K562 (cell line): ENCODE data around the gene USP1. TPM values are rescaled to one million over a fixed set of nuclear protein-coding genes. Genes with fewer than 3 reads are reported as not detected.

Experiments
- ATAC-seq: fragments of 200-7000 bp; cut with Tn5 transposase; 3 replicates; pipeline ENCODE4 v1.9.1; 2020; ENCODE audit warnings: moderate library complexity
- BruUV-seq: library from RNA; stranded (reverse); fragments of 400-500 nt; replicated peaks from 2 replicates; lab custom pipeline; 2021; lab: Mats Ljungman, UMichigan
- CTCF ChIA-PET: fragments of 300-600 bp; formaldehyde crosslinking; extraction: SDS; loops from one replicate; lab custom pipeline; 2021; ENCODE audit warnings: low intra/inter-chr PET ratio; lab: Yijun Ruan, JAX
- POLR2A ChIA-PET: fragments of 300-600, 350-650 bp; sonication (Branson Sonifier 250); formaldehyde crosslinking; extraction: SDS; loops from one replicate; lab custom pipeline; 2021; ENCODE audit warnings: antibody characterized with exemption, inconsistent platforms; lab: Yijun Ruan, JAX
- DNase-seq, 4 experiments: peaks; one replicate each; pipeline versions ENCODE4 v3.0.0 to v3.0.0-alpha.2; 2011 to 2018; ENCODE audit warnings: low spot score in 3 of 4, mixed read lengths in 3 of 4; ENCODE audit errors: extremely low read depth in 1 of 4
- FAIRE-seq: peaks from 2 replicates; lab custom pipeline; 2011; peaks lifted over from hg19 to GRCh38; lab: Jason Lieb, UNC
- H2AFZ ChIP-seq: 2 replicates; pipeline ENCODE4 v1.6.0; 2011; ENCODE audit warnings: low read depth, low read length, control low read depth, inconsistent platforms
- H3K27ac ChIP-seq: fragments of 200-600 bp; 3 replicates; pipeline ENCODE4 v1.8.0; 2011; ENCODE audit warnings: low read depth, mild to moderate bottlenecking, control low read depth, inconsistent platforms, low read length, moderate library complexity, mixed read lengths; ENCODE audit errors: extremely low read depth
- H3K27me3 ChIP-seq, 2 experiments: fragments of 300-600 bp in 1 of 2; 2 replicates in 1 of 2; 3 replicates in 1 of 2; pipeline versions ENCODE4 v1.6.0 to v1.8.0; 2011; ENCODE audit warnings: inconsistent platforms in 2 of 2, low read length in 2 of 2, mild to moderate bottlenecking in 1 of 2, mixed read lengths in 1 of 2, moderate library complexity in 1 of 2; ENCODE audit not compliant: control insufficient read depth in 2 of 2, insufficient read depth in 2 of 2
- H3K36me3 ChIP-seq: fragments of 300-600 bp; 3 replicates; pipeline ENCODE4 v1.8.0; 2011; ENCODE audit warnings: mild to moderate bottlenecking, low read length, inconsistent platforms; ENCODE audit not compliant: control insufficient read depth, insufficient read depth
- H3K4me1 ChIP-seq, 2 experiments: fragments of 200-600 bp in 1 of 2; replicated peaks in 1 of 2; 2 replicates in 1 of 2; 3 replicates in 1 of 2; pipeline versions ENCODE4 v1.5.1 to v1.8.0; 2011; ENCODE audit warnings: inconsistent platforms in 2 of 2, low read length in 2 of 2, mild to moderate bottlenecking in 1 of 2, mixed read lengths in 1 of 2, moderate library complexity in 1 of 2; ENCODE audit not compliant: control insufficient read depth in 2 of 2, insufficient read depth in 2 of 2
- H3K4me2 ChIP-seq: 2 replicates; pipeline ENCODE4 v1.6.1; 2011; ENCODE audit warnings: low read length, control low read depth, inconsistent platforms, mixed read lengths; ENCODE audit not compliant: insufficient read depth
- H3K4me3 ChIP-seq: fragments of 200-600 bp; sonication (generic), shearing (Covaris generic); 2 replicates; pipeline ENCODE4 v1.5.1; 2016; ENCODE audit warnings: control low read depth, inconsistent platforms
- H3K79me2 ChIP-seq: fragments of 200-600 bp; 3 replicates; pipeline ENCODE4 v1.8.0; 2011; ENCODE audit warnings: low read length, inconsistent platforms; ENCODE audit not compliant: control insufficient read depth, insufficient read depth
- H3K9ac ChIP-seq, 2 experiments: 2 replicates each; pipeline versions ENCODE4 v1.6.0 to v1.6.1; 2011; ENCODE audit warnings: low read depth in 2 of 2, low read length in 2 of 2, control low read depth in 1 of 2, inconsistent platforms in 1 of 2, mild to moderate bottlenecking in 1 of 2, mixed read lengths in 1 of 2; ENCODE audit not compliant: insufficient read depth in 1 of 2
- H3K9me1 ChIP-seq: one replicate; pipeline ENCODE4 v1.6.0; 2011; ENCODE audit warnings: inconsistent platforms, mild to moderate bottlenecking, low read length, moderate library complexity; ENCODE audit not compliant: control insufficient read depth, insufficient read depth
- H3K9me3 ChIP-seq: replicated peaks from 2 replicates; pipeline ENCODE4 v1.5.1; 2011; ENCODE audit warnings: low read depth, low read length, inconsistent platforms; ENCODE audit not compliant: control insufficient read depth, insufficient read depth
- H4K20me1 ChIP-seq: replicated peaks from 2 replicates; pipeline ENCODE4 v1.6.1; 2011; ENCODE audit warnings: low read length, inconsistent platforms, mixed read lengths; ENCODE audit not compliant: control insufficient read depth, insufficient read depth
- BRF1 ChIP-seq: IDR thresholded peaks from 3 replicates; pipeline ENCODE4 v1.6.1; 2011; ENCODE audit warnings: borderline replicate concordance, mild to moderate bottlenecking; ENCODE audit not compliant: insufficient read length; ENCODE audit errors: extremely low read depth
- CCAR2 ChIP-seq: fragments of 200-400 bp; formaldehyde crosslinking; IDR thresholded peaks from 2 replicates; pipeline ENCODE4 v1.6.1; 2017; ENCODE audit warnings: mild to moderate bottlenecking, low read depth, low read length
- HDAC8 ChIP-seq: fragments of 450-650 bp; IDR thresholded peaks from 2 replicates; pipeline ENCODE4 v1.6.1; 2016; ENCODE audit warnings: mild to moderate bottlenecking, missing genetic modification characterization, moderate library complexity, missing compliant biosample characterization
- NR4A1 ChIP-seq, 2 experiments: fragments of 250-450 bp in 1 of 2; fragments of 450-650 bp in 1 of 2; sonication (Bioruptor Pico) in 1 of 2; IDR thresholded peaks; 2 replicates each; pipeline versions ENCODE4 v1.4.0 to v1.6.1; 2016 to 2020; ENCODE audit warnings: mild to moderate bottlenecking in 2 of 2, missing compliant biosample characterization in 1 of 2, missing genetic modification characterization in 1 of 2, moderate library complexity in 1 of 2
- TAF1 ChIP-seq: IDR thresholded peaks from 2 replicates; pipeline ENCODE4 v1.6.1; 2011; ENCODE audit warnings: mild to moderate bottlenecking, low read length, moderate library complexity; ENCODE audit not compliant: insufficient read depth, control insufficient read depth, severe bottlenecking; ENCODE audit errors: extremely low read depth
- TAF7 ChIP-seq: fragments of 450-650 bp; IDR thresholded peaks from 2 replicates; pipeline ENCODE4 v1.6.1; 2016; ENCODE audit warnings: missing genetic modification characterization, missing compliant biosample characterization
- ZBTB1 ChIP-seq: sonication (generic); formaldehyde crosslinking; IDR thresholded peaks from 2 replicates; pipeline ENCODE4 v1.8.1; 2023; ENCODE audit warnings: missing genetic modification reagents, low read depth, mild to moderate bottlenecking, borderline replicate concordance
- ZNF174 ChIP-seq: fragments of 250-450 bp; sonication (Bioruptor Pico); IDR thresholded peaks from 2 replicates; pipeline ENCODE4 v1.4.0; 2020; ENCODE audit warnings: mild to moderate bottlenecking
- WGBS: fragments of 100-300 bp; shearing (Covaris generic); methylation state at CpG from one replicate; pipeline ENCODE4 v1.1.6; 2016; ENCODE audit warnings: low coverage, mixed read lengths; ENCODE audit not compliant: insufficient coverage; ENCODE audit errors: missing lambda C conversion rate; 5-methylcytosine and 5-hydroxymethylcytosine counted together
- in situ Hi-C: fragments of 300-500 bp; cut with MboI; formaldehyde crosslinking; loops from 4 replicates; pipeline ENCODE4 v1.15.0; 2018; ENCODE audit warnings: inconsistent platforms, mixed read lengths
- intact Hi-C: fragments of 100-400 bp; cut with micrococcal nuclease; formaldehyde crosslinking; loops from 2 replicates; pipeline ENCODE4 v1.14.2; 2022
- polyA plus RNA-seq, 8 experiments: library from polyadenylated mRNA; depleted of rRNA in 4 of 8; stranded (reverse) in 5 of 8; unstranded in 3 of 8; fragments of >200 nt; fragmentation: Nextera tagmentation in 2 of 8; fragmentation: Illumina TruSeq in 1 of 8; extraction: Ambion mirVana in 2 of 8; extraction: Trizol in 1 of 8; gene quantifications; 2 replicates each; pipeline versions ENCODE4 v1.2.1 to v1.2.3, GENCODE V29; 2011 to 2014; ENCODE audit warnings: inconsistent platforms in 1 of 8, missing spikeins in 1 of 8
- total RNA-seq, 7 experiments: library from RNA; depleted of rRNA in 6 of 7; stranded (reverse); fragments of >200 nt in 6 of 7; fragmentation: Illumina TruSeq in 2 of 7; extraction: Trizol in 2 of 7; gene quantifications; 2 replicates each; pipeline versions ENCODE4 v1.2.1 to v1.2.3, GENCODE V29; 2011 to 2021; ENCODE audit warnings: low replicate concordance in 1 of 7
- TF ChIP-seq, protein P1 (sequence below): sonication (generic); formaldehyde crosslinking; IDR thresholded peaks from 2 replicates; pipeline ENCODE4 v1.8.1; 2022; ENCODE audit warnings: missing genetic modification reagents
- TF ChIP-seq, protein P2 (sequence below): IDR thresholded peaks from 2 replicates; pipeline ENCODE4 v1.6.1; 2011; ENCODE audit warnings: borderline replicate concordance, low read depth, mild to moderate bottlenecking, moderate library complexity, low read length; ENCODE audit not compliant: insufficient read depth, poor library complexity, severe bottlenecking
- TF ChIP-seq, protein P3 (sequence below): sonication (generic); formaldehyde crosslinking; IDR thresholded peaks from 2 replicates; pipeline ENCODE4 v1.8.0; 2022; ENCODE audit warnings: mild to moderate bottlenecking, missing genetic modification reagents

USP1 gene
- total and polyA plus RNA-seq, 9 of the 15 experiments (the other 6 are each of a cell fraction or from before 2014, with no cell fraction given) = 27.3 to 87.9 (median 51.7) TPM

DNA sequence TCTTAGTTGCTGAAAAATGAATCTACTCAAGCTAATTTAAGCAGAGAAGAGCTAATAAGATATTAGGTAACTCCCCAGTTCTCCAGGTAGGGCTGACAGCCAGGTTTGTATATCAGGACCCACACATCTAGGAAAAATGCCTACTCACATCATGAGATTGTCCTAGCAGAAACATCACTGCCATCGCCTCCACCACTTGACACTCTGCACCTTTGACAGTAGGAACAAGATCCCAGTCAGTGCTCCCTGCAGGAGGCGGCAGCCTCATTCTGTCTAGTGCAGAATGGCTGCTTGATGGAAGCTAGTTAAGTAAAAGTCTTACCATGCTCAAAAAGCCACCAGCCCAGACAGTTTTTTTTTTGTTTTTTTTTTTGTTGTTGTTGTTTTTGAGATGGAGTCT lies 31.6 kb upstream of the USP1 start:
- Histone ChIP-seq H3K9me1 (no peaks in the 10 kb centered on the region), H3K4me2 (no peak overlapping the region), H3K27me3 (peaks cover 18 to 27% of the 10 kb centered on the region in 2 experiments; a peak in 4 of 5 replicates), H3K4me3 (no peak overlapping the region), H3K36me3 (no peaks in the 10 kb centered on the region), H4K20me1 (no peaks in the 10 kb centered on the region), H3K79me2 (no peaks in the 10 kb centered on the region), H3K9ac (no peak overlapping the region), H3K9me3 (no peaks in the 10 kb centered on the region), H2AFZ (no peak overlapping the region), H3K4me1 (no peaks in the 10 kb centered on the region), H3K27ac (no peak overlapping the region)
- DNase-seq (no peak), ATAC-seq (no peak), FAIRE-seq (no peak)
- POLR2A ChIA-PET = interaction anchor here (0.6 kb wide), 1 partner anchor 1248 kb away, joined by 3 read pairs; no protein-coding TSS in a partner anchor
- in situ Hi-C loops = loop anchor here (5.0 kb wide), 1 partner anchor 228 kb away; no protein-coding TSS in a partner anchor
- intact Hi-C loops = loop anchor here (10.0 kb wide), 1 partner anchor 340 kb away; no protein-coding TSS in a partner anchor
- CTCF ChIA-PET = no interaction called here
- 0% methylated on average over 2 of the region's 2 CpGs for WGBS
- TF ChIP-seq CCAR2 = no peak
- TF ChIP-seq TAF1 = no peak
- TF ChIP-seq ZBTB1 = no peak
- no TSS peak for BruUV-seq

DNA sequence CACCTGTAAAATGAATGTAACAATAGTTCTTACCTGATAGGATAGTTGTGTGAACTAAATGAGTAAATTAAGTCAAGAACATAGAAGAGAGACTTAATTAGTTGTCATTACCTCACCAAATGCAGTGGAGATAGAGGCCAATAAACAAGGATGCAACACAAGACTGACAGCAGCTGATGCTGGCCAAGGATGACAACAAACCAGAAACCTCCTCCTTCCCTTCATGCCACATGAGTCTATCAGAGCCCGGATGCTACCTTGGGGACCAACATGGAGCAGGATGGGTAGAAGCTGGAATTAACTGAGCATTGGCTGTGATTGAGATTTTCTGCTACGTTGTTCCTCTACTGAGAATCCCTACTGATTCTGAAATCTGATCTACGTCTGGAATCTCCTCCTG lies 30.3 kb upstream of the USP1 start:
- Histone ChIP-seq H3K4me3 (no peak overlapping the region), H3K4me2 (no peak overlapping the region), H3K9ac (no peak overlapping the region), H3K36me3 (no peaks in the 10 kb centered on the region), H2AFZ (no peak overlapping the region), H3K4me1 (no peaks in the 10 kb centered on the region), H3K27me3 (peaks cover 13 to 27% of the 10 kb centered on the region in 2 experiments; a peak in 4 of 5 replicates), H4K20me1 (no peaks in the 10 kb centered on the region), H3K27ac (no peak overlapping the region), H3K9me1 (no peaks in the 10 kb centered on the region), H3K79me2 (no peaks in the 10 kb centered on the region), H3K9me3 (no peaks in the 10 kb centered on the region)
- ATAC-seq = no peak
- BruUV-seq = no TSS peak
- ChIA-PET CTCF (interaction anchor here (0.6 to 1.8 kb wide), 3 partner anchors 15 to 1278 kb away, joined by 3 to 16 read pairs (median 4); no protein-coding TSS in a partner anchor), POLR2A (no interaction called here)
- 3% methylated on average over 3 of the region's 3 CpGs for WGBS
- FAIRE-seq = no peak
- intact Hi-C loops (loop anchor here (10.0 kb wide), 1 partner anchor 338 kb away; no protein-coding TSS in a partner anchor), in situ Hi-C loops (loop anchor here (5.0 kb wide), 1 partner anchor 229 kb away; no protein-coding TSS in a partner anchor)
- DNase-seq = no peak
- TF ChIP-seq ZNF174 (CRISPR knock-in tag) (no peak), NR4A1 (CRISPR knock-in tag; IDR thresholded peaks at IDR 0.05) (no peak), NR4A1 (tag; IDR thresholded peaks at IDR 0.05) (no peak), TAF7 (tag) (no peak), BRF1 (no peak), HDAC8 (no peak)
- TF ChIP-seq, protein P1, sequence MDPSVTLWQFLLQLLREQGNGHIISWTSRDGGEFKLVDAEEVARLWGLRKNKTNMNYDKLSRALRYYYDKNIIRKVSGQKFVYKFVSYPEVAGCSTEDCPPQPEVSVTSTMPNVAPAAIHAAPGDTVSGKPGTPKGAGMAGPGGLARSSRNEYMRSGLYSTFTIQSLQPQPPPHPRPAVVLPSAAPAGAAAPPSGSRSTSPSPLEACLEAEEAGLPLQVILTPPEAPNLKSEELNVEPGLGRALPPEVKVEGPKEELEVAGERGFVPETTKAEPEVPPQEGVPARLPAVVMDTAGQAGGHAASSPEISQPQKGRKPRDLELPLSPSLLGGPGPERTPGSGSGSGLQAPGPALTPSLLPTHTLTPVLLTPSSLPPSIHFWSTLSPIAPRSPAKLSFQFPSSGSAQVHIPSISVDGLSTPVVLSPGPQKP (CRISPR knock-in tag) = no peak
- TF ChIP-seq, protein P2, sequence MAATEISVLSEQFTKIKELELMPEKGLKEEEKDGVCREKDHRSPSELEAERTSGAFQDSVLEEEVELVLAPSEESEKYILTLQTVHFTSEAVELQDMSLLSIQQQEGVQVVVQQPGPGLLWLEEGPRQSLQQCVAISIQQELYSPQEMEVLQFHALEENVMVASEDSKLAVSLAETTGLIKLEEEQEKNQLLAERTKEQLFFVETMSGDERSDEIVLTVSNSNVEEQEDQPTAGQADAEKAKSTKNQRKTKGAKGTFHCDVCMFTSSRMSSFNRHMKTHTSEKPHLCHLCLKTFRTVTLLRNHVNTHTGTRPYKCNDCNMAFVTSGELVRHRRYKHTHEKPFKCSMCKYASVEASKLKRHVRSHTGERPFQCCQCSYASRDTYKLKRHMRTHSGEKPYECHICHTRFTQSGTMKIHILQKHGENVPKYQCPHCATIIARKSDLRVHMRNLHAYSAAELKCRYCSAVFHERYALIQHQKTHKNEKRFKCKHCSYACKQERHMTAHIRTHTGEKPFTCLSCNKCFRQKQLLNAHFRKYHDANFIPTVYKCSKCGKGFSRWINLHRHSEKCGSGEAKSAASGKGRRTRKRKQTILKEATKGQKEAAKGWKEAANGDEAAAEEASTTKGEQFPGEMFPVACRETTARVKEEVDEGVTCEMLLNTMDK = no peak
- TF ChIP-seq, protein P3, sequence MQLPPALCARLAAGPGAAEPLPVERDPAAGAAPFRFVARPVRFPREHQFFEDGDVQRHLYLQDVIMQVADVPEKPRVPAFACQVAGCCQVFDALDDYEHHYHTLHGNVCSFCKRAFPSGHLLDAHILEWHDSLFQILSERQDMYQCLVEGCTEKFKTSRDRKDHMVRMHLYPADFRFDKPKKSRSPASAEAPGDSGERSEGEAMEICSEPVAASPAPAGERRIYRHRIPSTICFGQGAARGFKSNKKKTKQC = no peak
